ENCODE measurements around the gene SPEM3.

- TF ChIP-seq CTCF (IDR thresholded peaks at IDR 0.05; ENCODE audit: insufficient read depth, low read length, poor library complexity, severe bottlenecking), result no peak
- TF ChIP-seq EZH2phosphoT487 (conservative IDR thresholded peaks at IDR 0.05; ENCODE audit: low read length), result no peak
Observed at GRCh38 chr17:7466318-7466638, 37.6 kb downstream of the SPEM3 start.

All from SU-DHL-6 (cell line).